ENCODE data around the gene ILK.

ILK gene

DNA sequence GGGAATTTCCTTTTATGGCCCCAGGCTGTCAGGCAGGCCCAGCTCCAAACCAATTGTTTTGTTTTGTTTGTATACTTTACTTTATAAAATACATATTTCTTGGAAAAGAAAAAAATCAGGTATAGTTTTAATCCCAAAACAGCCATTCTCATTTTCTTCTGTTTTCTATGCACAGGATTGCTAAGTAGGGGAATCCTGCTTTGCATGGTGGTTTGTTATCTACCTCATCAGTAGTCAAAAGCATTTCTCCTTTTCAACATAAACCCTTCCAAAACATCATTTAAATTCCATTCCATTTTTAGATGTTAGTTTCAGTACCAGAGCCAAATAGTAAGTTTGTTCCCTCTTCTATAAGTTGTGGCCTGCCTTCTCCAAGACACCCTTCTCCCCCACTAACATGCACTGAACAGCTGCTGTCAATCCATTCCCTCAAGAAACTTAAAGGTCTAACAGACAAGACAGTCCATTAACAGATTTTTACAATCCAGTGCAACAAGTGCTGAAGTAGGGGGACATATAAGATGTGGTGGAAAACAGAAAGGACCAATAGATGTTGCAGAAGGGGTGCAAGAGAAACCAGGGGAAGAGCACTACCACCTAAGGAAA lies 3.7 kb downstream of the ILK start:
- FAIRE-seq = no peak

DNA sequence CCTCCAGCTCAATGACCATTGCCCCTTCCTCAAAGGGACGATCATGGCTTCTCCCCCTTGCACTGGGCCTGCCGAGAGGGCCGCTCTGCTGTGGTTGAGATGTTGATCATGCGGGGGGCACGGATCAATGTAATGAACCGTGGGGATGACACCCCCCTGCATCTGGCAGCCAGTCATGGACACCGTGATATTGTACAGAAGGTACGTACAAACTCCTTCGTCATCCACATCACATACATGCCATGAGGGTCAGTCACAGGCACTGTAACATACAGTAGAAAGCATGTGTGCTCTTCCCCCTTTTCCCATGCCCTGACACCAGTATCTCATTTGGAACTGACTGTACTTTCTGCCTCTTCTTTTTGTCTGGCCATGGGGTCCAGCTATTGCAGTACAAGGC lies 4.4 kb downstream of the ILK start:
- FAIRE-seq = no peak

DNA sequence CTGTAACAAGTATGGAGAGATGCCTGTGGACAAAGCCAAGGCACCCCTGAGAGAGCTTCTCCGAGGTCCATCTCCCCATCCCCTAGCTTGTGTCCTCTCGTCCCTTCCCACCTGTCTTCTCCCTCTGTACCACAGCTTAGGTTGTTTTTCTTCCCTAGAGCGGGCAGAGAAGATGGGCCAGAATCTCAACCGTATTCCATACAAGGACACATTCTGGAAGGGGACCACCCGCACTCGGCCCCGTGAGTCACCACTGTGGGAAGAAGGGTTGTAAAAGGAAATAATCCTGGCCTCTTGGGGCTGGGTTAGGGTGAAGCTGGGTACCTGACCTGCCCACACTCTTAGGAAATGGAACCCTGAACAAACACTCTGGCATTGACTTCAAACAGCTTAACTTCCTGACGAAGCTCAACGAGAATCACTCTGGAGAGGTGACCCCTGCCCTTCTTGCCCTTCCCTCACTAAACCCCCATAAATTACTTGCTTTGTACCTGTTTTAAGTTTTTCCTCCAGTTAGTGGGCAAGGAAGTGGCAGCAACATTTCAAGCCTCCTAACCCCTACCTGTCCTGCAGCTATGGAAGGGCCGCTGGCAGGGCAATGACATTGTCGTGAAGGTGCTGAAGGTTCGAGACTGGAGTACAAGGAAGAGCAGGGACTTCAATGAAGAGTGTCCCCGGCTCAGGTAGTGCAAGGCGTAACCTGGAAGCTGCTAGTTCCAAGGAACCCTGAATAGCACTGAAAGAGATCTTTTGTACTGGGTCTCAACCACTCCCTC lies 5.3 kb downstream of the ILK start:
- FAIRE-seq = no peak

DNA sequence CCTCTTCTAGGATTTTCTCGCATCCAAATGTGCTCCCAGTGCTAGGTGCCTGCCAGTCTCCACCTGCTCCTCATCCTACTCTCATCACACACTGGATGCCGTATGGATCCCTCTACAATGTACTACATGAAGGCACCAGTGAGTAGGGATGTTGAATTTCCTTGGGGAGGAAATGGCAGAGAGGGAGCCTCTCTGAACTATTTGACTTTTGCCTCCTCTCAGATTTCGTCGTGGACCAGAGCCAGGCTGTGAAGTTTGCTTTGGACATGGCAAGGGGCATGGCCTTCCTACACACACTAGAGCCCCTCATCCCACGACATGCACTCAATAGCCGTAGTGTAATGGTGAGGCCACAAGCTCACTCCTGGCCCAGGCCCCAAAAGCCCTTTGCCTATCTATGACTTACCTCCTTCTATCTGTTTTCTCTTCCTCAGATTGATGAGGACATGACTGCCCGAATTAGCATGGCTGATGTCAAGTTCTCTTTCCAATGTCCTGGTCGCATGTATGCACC lies 6.0 kb downstream of the ILK start:
- FAIRE-seq = no peak

DNA sequence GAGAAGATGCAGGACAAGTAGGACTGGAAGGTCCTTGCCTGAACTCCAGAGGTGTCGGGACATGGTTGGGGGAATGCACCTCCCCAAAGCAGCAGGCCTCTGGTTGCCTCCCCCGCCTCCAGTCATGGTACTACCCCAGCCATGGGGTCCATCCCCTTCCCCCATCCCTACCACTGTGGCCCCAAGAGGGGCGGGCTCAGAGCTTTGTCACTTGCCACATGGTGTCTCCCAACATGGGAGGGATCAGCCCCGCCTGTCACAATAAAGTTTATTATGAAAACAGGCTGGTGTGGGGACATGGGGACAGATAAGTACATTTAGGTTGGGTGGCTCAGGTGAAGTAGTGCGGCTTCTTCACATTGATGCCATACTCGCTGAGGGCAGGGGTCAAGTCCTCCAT lies 7.0 kb downstream of the ILK start:
- FAIRE-seq = no peak

DNA sequence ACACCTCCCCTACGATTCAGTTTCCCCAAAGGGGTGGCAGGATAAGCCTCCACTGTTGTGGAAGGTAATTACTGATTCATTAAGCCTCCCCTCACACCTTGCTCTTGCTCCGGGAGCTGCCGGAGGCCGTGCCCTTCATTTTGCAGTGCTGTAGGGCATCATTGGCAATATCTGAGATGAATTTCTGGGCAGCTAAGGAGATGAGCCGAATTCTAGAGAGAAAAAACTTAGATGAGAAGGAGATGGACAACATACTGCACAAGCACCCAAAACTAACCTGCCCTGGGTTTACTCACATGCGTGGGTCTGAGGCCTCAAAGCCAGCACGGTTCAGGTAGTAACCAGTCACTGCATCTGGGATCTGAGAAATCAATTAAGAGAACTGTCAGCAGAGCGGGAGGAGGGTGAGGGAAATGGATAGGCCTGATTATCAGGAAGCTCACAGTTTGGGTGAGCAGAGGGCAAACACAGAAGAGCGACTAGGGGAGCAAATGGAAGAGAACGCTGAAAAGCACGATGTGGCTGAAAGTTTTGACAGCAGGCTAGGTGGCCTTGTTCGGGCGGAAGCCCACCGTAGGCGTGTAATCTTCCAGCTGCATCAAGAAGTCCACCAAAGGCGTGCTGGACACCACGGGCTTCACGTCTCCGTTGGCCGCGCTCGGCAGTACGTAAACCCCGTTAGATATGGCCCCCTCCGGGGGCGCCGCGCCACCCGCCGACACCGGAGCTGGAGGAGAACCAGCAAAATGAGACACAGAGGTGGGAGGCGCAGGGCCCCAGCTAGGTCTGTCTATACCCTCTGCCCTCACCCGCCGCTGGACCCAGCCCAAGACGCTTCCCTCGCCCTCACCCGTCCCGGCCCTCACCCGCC lies 7.8 kb downstream of the ILK start:
- no peak for FAIRE-seq

DNA sequence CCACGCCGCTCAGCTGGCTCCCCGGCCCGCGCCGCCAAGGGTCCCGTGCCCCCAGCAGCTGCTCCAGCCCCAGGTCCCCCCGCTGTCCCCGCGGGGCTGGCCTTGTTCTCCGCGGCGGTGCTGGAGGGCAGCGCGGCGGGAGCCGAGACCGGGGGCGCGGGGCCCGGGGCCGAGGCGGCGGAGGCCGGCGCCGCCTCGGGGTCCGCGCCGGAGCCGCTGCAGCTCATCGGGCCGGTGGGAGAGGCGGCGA lies 8.3 kb downstream of the ILK start:
- FAIRE-seq = no peak

DNA sequence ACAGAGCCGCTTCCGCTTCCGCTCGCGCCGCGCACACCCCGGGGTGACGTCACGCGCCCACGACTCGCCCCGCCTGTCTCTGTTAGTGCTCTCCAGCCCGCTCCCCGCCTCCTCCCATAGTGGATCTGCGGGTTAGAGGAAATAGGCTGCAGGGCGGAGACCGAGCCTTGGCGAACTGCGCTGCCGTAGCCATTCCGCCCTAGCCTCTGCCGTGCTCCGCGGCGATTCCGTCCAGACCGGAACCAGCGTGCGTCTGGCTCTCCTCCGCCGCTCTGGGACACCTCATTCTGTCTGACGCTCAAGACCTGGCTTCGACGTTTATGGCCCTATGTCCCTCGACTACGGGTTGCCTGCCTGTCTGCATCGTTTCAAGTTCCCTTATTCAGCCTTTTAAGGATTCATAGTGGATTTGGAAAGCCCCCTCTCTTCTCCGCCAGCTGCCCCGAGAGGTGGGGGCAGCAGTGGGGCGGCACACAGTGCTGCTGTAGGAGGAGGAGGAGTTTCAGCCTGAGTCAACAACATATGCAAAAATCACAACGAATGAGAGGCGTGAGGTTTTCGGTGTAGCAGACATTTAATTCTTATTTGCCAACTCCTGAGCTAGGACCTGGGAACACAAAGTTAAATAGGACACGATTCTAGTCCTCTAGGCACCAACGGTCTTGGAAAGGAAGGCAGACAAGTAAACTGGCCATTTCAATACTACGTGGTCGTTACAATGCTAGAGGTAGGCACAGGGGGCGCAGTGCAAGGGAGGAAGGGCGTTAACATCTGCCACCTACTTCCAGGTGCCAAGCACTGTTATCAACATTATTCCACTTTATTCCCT lies 8.9 kb downstream of the ILK start, which contains the start of gene TAF10:
Gene TAF10, minus strand, starts transcription at position 4 of the 829 bp plus-strand sequence. CDS start 27 bp downstream, outside the sequence.
- no peak for FAIRE-seq

DNA sequence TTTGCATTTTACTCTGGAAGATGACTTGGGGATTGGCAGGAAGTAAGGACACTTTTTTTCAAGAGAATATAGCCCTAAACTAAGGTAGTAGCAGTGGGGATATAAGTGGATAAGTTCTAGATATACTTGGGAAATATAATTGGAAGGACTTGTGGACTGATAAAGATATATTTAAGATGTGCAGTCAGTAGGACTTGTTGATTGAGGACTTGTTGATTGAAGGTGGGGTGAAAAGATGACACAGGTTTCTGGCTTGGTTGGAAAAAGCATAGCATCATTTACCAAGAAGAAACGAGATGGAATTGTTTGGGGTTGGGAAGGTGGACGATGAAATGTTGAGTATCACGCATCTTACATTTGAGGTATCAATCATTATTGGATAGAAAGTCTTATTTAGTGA lies 9.9 kb downstream of the ILK start:
- FAIRE-seq = no peak

DNA sequence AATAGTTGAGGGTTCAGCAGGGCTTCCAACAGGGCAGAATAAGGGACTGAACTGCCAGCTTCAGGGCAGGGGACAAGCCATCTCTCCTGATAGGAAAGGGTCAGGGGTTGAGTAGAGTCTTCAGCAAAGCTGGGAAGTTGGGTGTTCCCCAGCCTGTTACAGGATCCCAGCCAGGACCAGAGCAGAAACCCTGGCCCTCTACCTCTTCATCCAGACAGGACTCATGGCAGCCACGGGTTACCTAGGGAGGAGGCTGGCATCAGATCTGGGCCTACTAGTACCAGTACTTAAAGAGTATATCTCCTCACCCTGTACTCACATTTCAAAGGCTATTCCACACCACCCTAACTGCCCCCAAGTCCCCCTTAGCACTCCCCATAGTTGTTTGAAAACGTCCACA lies 10.9 kb downstream of the ILK start:
- FAIRE-seq = no peak

DNA sequence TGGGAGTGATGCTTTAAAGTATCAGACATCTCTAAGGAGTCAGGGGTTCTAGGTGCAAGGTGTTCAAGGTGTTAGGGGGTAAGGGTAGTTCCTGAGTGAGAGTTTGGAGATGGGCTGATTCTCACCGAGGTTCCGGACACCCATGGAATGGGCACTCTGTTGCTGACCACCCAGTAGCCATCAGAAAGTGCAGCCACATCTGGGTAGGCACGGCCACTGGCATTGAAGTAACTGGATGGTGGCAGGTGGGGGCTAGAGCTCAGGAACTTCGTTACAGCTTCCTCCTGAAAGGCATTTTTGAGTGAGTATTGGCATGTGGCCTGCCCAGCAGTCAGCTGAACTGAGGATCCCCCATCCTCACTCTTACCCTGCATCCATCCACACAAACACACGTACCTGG lies 11.5 kb downstream of the ILK start:
- no peak for FAIRE-seq

DNA sequence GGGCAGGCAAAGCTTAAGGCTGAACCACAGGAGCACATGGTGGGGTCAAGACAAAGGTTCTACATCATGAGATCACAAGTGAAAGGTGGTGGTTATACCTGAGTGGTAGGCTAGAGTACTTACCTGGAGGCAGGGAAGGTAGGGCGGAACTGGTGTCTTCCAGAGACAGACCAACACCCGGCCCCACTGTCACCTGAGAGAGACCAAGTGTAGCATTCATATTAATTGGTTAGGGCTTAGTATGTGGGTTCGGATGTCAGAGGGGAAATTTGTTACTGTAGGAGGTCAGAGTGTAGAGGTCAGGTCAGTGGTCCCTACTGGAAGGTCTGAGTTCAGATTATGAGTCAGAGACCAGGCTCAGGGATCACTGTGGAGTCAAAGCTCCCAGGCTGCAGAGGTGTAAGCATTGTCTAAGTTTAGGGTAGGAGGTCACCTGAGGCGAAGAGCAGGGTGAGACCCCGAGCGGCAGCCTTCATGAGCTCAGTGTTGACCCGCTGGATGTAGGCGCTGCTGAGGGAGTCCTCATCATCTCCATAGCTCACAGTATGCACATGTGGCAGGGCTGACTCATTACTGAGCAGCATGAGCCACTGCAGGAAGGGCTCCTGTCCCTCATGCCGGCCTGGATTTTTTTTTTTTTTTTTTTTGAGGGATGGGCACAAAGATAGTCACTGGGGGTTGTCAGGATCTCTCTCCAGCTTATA lies 12.5 kb downstream of the ILK start:
- no peak for FAIRE-seq

DNA sequence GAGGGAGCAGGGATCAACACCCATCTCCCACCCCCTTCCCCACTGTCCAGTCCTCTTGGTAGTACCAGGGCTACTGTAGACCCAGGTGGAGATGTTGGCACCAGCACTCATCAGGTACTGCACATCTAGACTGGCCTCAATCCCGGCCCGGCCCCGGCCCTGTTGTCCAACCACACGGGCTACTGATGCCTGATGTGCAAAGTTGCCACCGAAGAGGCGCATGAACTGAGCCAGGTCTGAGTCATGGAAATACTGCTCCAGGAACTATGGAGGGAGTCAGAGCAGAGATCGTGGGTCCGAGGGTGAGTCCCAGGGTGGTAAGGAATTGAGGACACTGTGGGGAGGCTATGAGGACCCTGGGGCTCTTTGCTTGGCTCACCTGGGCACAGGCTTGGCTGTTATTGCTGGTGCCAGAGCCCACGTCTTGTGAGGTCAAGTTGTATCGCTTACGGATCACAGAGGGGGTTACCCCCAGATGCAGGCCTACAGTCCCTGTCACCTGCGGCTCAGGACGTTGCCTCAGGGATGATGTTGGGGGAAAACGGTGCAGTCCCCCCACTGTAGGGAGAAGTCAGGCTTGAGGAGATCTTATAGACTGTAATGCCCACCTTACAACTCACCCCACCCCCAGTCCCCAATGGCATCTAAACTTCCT lies 13.1 kb downstream of the ILK start:
- FAIRE-seq = no peak

DNA sequence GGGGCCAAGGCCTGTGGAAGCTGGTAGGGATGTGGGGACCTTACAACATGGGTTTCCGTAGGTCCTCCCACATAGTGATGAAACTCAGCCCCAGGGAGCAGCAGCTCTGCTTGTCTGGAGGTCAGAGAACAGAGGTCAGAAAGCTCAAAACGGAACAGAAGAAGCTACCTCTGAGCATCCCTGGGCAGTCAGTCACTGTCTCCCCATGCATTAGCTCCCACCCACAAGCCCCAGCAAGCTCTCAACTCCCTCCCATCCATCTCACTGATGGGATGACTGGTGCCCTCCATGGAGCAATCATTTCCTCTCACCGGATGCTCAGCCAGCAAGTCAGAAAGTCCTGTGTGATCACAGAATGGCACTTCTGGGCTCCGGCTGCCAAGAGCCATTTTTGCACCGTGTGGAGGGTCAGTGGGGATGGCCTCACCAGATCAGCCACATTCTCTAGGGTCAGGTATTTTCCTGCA lies 13.8 kb downstream of the ILK start:
- FAIRE-seq = no peak

DNA sequence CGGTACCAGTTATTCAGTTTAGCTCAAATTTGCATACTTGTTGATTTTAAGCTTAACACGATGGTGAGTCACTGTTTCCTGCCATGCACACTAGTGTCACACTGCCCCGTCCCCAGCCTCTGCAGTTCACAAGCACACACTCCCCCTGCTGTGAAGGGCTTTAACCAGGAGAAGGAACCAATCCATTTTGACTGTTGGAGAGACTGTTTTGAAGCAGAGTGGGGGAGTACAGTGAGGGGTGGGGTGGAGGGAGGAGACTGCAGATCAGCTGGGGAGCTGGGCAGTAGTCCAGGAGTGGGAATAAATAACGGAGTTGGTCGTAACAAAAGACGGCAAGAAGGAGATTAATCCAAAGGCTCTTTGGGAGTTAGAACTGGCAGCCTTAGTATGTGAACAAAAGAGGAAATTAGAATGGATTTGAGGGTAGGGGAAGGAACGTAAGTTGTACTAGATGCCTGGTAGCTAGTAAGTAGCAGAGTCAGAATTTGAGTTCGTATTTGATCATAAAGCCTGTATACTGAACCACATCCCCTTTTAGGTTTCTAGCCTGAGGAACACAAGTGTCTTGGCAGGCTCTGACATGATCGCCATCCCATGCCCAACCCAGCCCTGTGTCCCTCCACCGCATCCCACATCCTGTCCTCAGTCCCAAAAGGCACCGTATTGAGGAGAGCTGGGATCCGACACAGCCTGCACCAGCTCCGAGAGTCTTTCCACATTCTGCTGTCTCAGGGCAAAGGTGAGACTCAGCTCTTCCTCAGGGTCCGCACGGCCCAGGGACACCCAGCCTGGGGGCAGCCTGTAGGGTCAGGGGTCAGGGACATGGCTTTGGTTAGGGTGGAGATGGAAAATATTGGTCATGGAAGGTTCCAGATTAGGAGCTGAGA lies 14.8 kb downstream of the ILK start:
- FAIRE-seq = no peak

DNA sequence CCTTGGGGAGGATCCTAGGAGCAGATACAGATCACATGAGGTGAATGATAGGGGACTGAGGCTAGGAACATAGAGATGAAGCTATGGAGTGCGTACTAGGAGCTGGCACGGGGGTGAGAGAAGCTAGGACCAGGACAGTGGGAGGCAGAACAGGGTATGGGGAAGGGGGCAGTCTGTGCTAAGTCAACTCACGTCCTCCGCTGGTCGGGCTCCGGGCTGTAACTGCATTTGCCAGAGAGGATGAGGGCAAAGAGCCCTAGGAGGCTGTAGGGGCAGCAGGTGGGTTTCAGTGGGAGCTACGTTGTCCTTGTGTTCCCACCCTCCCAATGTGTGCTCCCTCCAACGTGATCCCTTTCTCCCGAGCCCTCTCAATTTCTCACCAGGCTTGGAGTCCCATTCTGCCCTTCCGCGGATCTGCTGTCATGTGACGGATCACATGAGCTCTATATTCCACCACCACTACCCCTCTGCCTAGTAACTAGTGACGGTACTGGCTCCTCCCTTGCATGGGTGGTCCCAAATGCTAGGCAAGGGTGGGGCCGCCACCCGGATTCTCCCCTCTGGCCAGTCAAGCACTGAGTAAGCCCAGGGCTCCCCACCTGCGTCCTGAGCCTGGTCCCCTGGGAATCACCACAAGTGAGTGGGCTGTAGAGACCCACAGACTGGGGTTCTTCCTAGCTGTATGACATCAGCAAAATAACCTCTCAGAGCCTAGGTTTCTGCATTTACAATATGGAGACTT lies 15.6 kb downstream of the ILK start, which contains the start of gene TPP1:
Gene TPP1, minus strand, starts transcription at position 419 of the 742 bp plus-strand sequence. Its CDS starts 22 bp downstream, at position 397.
- FAIRE-seq = peak; percentile 80

DNA sequence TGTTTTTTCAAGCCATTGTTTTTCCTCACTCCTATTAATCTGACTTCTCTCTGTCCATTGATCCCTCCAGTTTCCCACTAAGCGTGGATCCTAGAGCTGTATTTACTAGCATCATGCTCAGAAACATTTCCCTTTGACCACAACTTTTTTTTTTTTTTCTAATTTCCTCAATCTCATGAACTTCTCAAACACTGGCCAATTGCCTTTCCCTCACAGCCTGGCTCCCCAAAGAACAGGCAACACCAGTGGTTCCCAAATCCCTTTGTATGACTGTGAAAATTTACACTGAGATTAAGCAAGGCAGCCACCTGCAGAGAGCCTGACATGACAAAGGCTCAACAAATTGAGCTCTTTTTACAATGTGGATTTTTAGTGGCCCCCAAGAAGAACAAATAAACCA lies 17.1 kb downstream of the ILK start:
- FAIRE-seq = no peak

DNA sequence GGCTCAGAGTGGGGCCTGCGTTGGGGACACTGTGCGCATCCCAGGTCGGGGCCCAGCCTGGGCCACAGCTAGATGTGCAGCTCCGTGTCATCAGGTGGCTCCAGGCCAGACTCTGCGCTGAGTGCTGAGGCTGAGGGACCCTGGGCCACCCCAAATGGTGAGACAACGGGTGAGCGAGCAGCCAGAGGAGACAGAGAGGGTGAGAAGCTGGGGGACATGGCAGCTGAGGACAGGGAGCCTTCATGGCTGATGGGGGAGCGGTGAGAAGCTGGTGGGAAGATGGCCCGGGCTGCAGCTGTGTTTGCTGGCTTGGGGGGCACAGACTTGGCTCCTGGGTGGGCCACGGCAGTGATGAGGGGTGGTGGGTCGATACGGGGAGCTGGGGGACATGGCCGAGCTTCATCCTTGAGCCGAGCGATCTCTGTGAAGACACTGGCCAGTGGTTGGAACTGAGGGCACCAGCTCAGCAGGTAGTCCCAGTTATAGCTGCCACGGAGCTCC lies 18.2 kb downstream of the ILK start:
- FAIRE-seq = no peak

Data from TTC549 (cell line).